Thyroid gland (tissue), 4 donors: ENCODE data around the gene SEZ6L.

Source experiments
- CTCF ChIP-seq, 6 experiments: fragments of 200-600 bp in 3 of 6; fragments of 450-650 bp in 3 of 6; sonication (generic) in 3 of 6; IDR thresholded peaks; one replicate each; pipeline ENCODE4 v1.5.1; 2016 to 2019; ENCODE audit warnings: antibody characterized with exemption in 6 of 6, mild to moderate bottlenecking in 2 of 6, inconsistent platforms in 1 of 6, moderate library complexity in 1 of 6
- POLR2A ChIP-seq, 2 donors: fragments of 450-650 bp; IDR thresholded peaks; one replicate each; pipeline ENCODE4 v1.6.1; 2017; ENCODE audit warnings: antibody characterized with exemption in 2 of 2, mild to moderate bottlenecking in 2 of 2, moderate library complexity in 1 of 2

GRCh38 chr22:26414347-26414746 is 245.1 kb downstream of the SEZ6L start:
- TF ChIP-seq CTCF (IDR thresholded peaks at IDR 0.05) (no peak), POLR2A (IDR thresholded peaks at IDR 0.05) (no peak)
